ENCODE data around the gene MED10. TPM values are rescaled to one million over a fixed set of nuclear protein-coding genes. Genes with fewer than 3 reads are reported as not detected.

The MED10 gene
- total and polyA plus RNA-seq, 2 of the 4 experiments (the other 2 are of a cell fraction), result 9.1 to 60.0 TPM

- TF ChIP-seq FOS (IDR thresholded peaks at IDR 0.05; ENCODE audit: low read depth, low read length) (no peak), RAD21 (IDR thresholded peaks at IDR 0.05; ENCODE audit: low read length) (no peak), NFE2L2 (IDR thresholded peaks at IDR 0.05; ENCODE audit: low read depth, low read length) (no peak), POLR2A (IDR thresholded peaks at IDR 0.05; ENCODE audit: low read depth, low read length) (no peak), CTCF (conservative IDR thresholded peaks at IDR 0.05; ENCODE audit: low read depth, low read length) (no peak), CHD1 (IDR thresholded peaks at IDR 0.05; ENCODE audit: low read depth, low read length) (no peak), BHLHE40 (IDR thresholded peaks at IDR 0.05; ENCODE audit: low read depth, low read length) (no peak), CEBPB (IDR thresholded peaks at IDR 0.05; ENCODE audit: low read depth, low read length) (no peak), MXI1 (IDR thresholded peaks at IDR 0.05; ENCODE audit: borderline replicate concordance, low read depth, low read length) (no peak), SMC3 (IDR thresholded peaks at IDR 0.05; ENCODE audit: low read depth, low read length) (no peak), RFX5 (IDR thresholded peaks at IDR 0.05; ENCODE audit: low read depth, low read length) (no peak), MAZ (IDR thresholded peaks at IDR 0.05; ENCODE audit: borderline replicate concordance, low read depth, low read length) (no peak), MAFK (IDR thresholded peaks at IDR 0.05; ENCODE audit: low read depth, low read length) (no peak)
- TF ChIP-seq, protein P1, sequence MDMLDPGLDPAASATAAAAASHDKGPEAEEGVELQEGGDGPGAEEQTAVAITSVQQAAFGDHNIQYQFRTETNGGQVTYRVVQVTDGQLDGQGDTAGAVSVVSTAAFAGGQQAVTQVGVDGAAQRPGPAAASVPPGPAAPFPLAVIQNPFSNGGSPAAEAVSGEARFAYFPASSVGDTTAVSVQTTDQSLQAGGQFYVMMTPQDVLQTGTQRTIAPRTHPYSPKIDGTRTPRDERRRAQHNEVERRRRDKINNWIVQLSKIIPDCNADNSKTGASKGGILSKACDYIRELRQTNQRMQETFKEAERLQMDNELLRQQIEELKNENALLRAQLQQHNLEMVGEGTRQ (IDR thresholded peaks at IDR 0.05; ENCODE audit: low read depth, low read length), result no peak
- ChIA-PET CTCF (no interaction called here), POLR2A (ENCODE audit: unreplicated experiment) (no interaction called here)
- no CpG with 5 or more reads among the region's 3 CpGs for WGBS, 2 experiments (ENCODE audit: extremely low coverage in 2 of 2, insufficient read length in 1 of 2)
- no peak overlapping the region for H4K8ac ChIP-seq (ENCODE audit: low read depth in 2 of 2, low read length in 2 of 2)
- no peaks in the 10 kb centered on the region for H3K9me1 ChIP-seq (ENCODE audit: insufficient read depth, low read length)
- no peaks in the 10 kb centered on the region for H3K36me3 ChIP-seq (ENCODE audit: control insufficient read depth, insufficient read depth, low read length)
- no peak overlapping the region for H2AFZ ChIP-seq (replicated peaks; ENCODE audit: low read length, poor library complexity)
- no peaks in the 10 kb centered on the region for H3K9me3 ChIP-seq (ENCODE audit: control insufficient read depth, insufficient read depth, low read length)
- BruUV-seq (replicated peaks), result no TSS peak
- H2AK5ac ChIP-seq (ENCODE audit: low read depth, low read length), result no peak overlapping the region
- H3K56ac ChIP-seq (ENCODE audit: extremely low read depth, insufficient read depth, low read length), result no peak overlapping the region
- H4K5ac ChIP-seq (ENCODE audit: low read depth, low read length), result no peak overlapping the region
- no peak overlapping the region for H3K27ac ChIP-seq (ENCODE audit: insufficient read depth, low read length)
- H3K23ac ChIP-seq (ENCODE audit: low read depth, low read length), result no peak overlapping the region
- no peak for ATAC-seq (ENCODE audit: low read depth)
- H3K9ac ChIP-seq (ENCODE audit: low read depth, low read length), result no peak overlapping the region
- no peak for DNase-seq
- no peaks in the 10 kb centered on the region for H4K20me1 ChIP-seq (ENCODE audit: insufficient read depth, low read length)
- H2BK20ac ChIP-seq (ENCODE audit: low read depth, low read length), result no peak overlapping the region
- no peak overlapping the region for H2BK5ac ChIP-seq (ENCODE audit: low read depth, low read length, poor library complexity, severe bottlenecking)
- no peak overlapping the region for H3K4me3 ChIP-seq (ENCODE audit: insufficient read depth, low read depth, low read length)
- no peak overlapping the region for H4K91ac ChIP-seq (ENCODE audit: insufficient read depth, low read depth, low read length)
- H3K79me1 ChIP-seq (ENCODE audit: low read depth in 1 of 2, low read length in 2 of 2), result no peaks in the 10 kb centered on the region
- intact Hi-C loops (cut with micrococcal nuclease) (no loop called here), dilution Hi-C loops (cut with HindIII; ENCODE audit: low sequenced_read_pairs, unreplicated experiment) (no loop called here), in situ Hi-C loops (cut with MboI; ENCODE audit: low sequenced_read_pairs) (no loop called here)
- no peaks in the 10 kb centered on the region for H3K4me1 ChIP-seq (ENCODE audit: control insufficient read depth, insufficient read depth, low read length)
- no peak overlapping the region for H3K18ac ChIP-seq (ENCODE audit: low read depth, low read length)
- no peak overlapping the region for H2AK9ac ChIP-seq (replicated peaks; ENCODE audit: low read depth, low read length, poor library complexity)
- H2BK15ac ChIP-seq (ENCODE audit: low read depth, low read length), result no peak overlapping the region
- no peak overlapping the region for H3K14ac ChIP-seq (replicated peaks; ENCODE audit: low read depth, low read length)
- H3K4ac ChIP-seq (ENCODE audit: low read depth, low read length), result no peak overlapping the region
- peaks cover 4% of the 10 kb centered on the region for H3K27me3 ChIP-seq (ENCODE audit: control insufficient read depth, insufficient read depth, low read length)
- H3K4me2 ChIP-seq (ENCODE audit: low read depth, low read length), result no peak overlapping the region
- H2BK120ac ChIP-seq (ENCODE audit: low read depth, low read length), result no peak overlapping the region
These were observed 17.3 kb upstream of the MED10 start for GRCh38 chr5:6395621-6396020.

Measured in IMR-90 (cell line).